Mononuclear cell (primary cell): Measurements from ENCODE around the gene CHCHD1. TPM values are rescaled to one million over a fixed set of nuclear protein-coding genes. Genes with fewer than 3 reads are reported as not detected.

ENCODE experiments used
- H3K27me3 ChIP-seq: 2 replicates; pipeline ENCODE4 v1.6.0; 2011; ENCODE audit warnings: low read length, control low read depth; ENCODE audit not compliant: insufficient read depth
- H3K4me1 ChIP-seq: 2 replicates; pipeline ENCODE4 v1.5.1; 2011; ENCODE audit warnings: mild to moderate bottlenecking, low read length, control low read depth; ENCODE audit not compliant: insufficient read depth
- H3K4me3 ChIP-seq: 2 replicates; pipeline ENCODE4 v1.5.1; 2011; ENCODE audit warnings: mild to moderate bottlenecking, low read length, moderate library complexity
- H3K9me3 ChIP-seq: 2 replicates; pipeline ENCODE4 v1.5.1; 2011; ENCODE audit warnings: low read depth, mild to moderate bottlenecking, control low read depth, low read length
- total RNA-seq: library from RNA; depleted of rRNA; stranded (reverse); fragments of >200 nt; gene quantifications from one replicate; pipeline ENCODE4 v1.2.3, GENCODE V29; 2012

CHCHD1 gene
- total RNA-seq, 1 donor = 4.7 TPM

DNA sequence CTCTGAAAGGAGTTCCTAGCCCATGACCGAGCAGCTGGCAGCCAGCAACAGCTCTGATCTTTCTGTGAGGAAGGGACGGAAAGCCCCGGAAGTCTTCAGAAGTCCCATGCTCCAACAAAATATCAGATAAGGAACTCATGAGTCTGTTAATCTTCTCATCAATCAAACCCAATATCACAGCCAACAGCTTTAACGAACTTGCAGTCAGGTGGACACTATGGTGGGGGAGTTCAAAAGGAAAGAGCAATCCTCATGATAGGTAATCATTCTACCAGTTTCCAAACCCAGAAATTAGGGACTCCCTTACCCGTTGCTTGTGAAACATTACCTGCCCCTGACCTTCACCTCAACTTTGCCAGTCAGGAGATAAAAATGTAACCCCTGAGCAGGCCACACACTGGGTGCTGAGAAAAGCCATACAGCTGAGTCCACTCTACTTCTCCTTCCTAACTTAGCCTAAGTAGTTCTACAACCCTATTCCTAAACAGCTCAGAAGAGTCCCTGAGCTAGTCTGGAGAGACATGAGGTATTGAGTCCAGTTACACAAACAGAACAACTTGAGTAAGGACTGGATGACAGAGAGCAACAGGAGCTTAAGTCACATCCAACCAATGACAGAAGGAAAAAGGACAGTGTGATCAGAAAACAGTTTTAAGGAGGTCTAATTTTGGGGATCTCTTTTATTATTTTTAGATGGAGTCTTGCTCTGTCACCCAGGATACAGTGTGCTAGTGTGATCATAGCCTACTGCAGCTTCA lies 27.4 kb downstream of the CHCHD1 start:
- H3K4me3 ChIP-seq = no peak overlapping the region
- no peaks in the 10 kb centered on the region for H3K27me3 ChIP-seq
- no peaks in the 10 kb centered on the region for H3K9me3 ChIP-seq
- H3K4me1 ChIP-seq = peaks cover 48% of the 10 kb centered on the region

DNA sequence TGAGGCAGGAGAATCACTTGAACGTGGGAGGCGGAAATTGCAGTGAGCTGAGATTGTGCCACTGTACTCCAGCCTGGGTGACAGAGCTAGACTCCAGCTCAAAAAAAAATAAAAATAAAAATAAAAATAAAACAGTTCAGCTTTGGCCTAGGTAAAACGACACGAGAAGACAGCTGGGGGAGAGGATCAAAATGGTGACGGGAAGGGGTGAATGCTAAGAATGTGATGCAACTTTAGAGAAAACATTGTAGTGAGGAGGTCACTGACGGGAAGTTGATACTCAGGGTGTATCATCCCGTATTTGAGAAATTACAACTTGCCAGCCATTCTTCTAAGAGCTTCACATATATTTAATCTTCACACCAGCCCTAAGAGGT lies 28.5 kb downstream of the CHCHD1 start:
- no peaks in the 10 kb centered on the region for H3K9me3 ChIP-seq
- peak overlapping the region; percentile 82 for H3K4me3 ChIP-seq
- peaks cover 53% of the 10 kb centered on the region for H3K4me1 ChIP-seq
- H3K27me3 ChIP-seq = no peaks in the 10 kb centered on the region

DNA sequence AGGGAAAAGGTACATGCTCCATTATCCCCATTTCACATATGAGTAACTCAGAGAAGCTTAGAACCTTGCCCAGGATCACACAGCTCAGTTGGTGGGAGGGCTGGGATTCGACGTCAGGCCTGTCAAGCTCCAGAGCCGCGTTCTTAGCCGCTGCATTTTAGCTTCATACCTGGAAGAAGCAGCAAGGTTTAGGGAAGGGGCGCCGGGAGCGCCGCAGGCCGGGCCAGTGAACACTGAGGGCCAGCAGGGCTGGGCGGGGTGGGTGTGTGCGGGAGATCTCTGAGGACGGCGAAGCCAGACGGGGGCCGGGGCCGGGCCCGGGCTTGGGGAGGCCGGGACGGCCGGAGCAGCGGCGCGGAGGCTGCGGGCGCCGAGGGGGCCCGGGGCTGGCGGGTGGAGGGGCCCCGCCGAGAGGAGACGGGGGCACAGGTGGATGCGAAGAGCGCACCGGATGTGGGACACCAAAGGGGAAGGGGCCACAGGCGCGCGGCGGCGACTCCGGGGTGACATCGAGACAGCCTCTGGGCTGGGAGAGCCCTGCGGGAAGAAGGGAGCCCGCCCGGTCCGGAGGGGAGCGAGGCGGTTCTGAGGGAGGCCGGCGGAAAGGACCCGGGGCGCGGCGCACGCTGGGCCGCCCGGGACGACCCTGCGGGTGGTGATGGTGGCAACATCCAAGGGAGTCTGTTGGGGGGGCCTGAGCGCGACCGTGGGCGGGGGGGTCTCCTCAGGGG lies 29.1 kb downstream of the CHCHD1 start:
- H3K4me1 ChIP-seq = peaks cover 58% of the 10 kb centered on the region
- no peaks in the 10 kb centered on the region for H3K9me3 ChIP-seq
- no peaks in the 10 kb centered on the region for H3K27me3 ChIP-seq
- peak overlapping the region; percentile 82 for H3K4me3 ChIP-seq

DNA sequence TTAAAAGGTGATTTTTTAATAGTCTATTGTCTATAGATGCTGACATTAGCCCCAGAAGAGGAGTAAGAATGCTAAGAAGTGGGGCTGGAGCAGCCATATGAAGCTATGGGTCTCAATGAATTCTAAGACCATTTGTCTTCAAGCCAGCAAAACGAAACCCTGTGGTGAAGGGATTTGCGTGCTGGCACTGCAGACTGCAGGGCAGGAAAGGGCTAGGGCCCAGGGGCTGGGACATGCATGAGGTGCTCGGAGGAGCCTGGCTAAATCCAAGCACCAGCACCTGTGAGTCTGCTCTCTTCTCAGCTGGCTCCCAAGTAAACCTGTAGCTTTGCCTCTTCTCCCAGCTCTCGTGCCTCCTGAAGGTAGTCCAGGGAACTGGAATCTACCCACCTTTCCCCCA lies 30.8 kb downstream of the CHCHD1 start:
- Histone ChIP-seq H3K4me1 (peaks cover 64% of the 10 kb centered on the region), H3K9me3 (no peaks in the 10 kb centered on the region), H3K4me3 (no peak overlapping the region), H3K27me3 (no peaks in the 10 kb centered on the region)

DNA sequence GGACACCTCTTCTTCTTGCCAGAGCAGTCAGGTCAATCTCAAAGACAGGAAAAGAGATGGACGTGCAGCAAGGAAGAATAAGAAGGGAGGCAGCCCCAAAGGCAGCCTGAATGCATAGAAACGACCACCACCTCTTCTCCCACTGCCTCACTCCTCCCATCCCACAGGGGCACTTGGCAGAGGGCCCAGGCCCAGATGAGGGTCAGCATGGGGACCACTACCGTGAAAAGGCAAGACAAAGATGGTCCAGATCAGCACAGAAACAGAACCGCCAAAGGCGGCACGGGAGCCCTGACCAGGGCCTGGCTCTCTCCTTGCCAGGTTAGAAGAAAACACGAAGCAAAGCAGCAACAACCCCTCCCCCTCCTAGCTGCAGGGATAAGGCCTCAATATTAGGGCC lies 31.5 kb downstream of the CHCHD1 start:
- Histone ChIP-seq H3K9me3 (no peaks in the 10 kb centered on the region), H3K27me3 (no peaks in the 10 kb centered on the region), H3K4me1 (peaks cover 62% of the 10 kb centered on the region), H3K4me3 (no peak overlapping the region)

DNA sequence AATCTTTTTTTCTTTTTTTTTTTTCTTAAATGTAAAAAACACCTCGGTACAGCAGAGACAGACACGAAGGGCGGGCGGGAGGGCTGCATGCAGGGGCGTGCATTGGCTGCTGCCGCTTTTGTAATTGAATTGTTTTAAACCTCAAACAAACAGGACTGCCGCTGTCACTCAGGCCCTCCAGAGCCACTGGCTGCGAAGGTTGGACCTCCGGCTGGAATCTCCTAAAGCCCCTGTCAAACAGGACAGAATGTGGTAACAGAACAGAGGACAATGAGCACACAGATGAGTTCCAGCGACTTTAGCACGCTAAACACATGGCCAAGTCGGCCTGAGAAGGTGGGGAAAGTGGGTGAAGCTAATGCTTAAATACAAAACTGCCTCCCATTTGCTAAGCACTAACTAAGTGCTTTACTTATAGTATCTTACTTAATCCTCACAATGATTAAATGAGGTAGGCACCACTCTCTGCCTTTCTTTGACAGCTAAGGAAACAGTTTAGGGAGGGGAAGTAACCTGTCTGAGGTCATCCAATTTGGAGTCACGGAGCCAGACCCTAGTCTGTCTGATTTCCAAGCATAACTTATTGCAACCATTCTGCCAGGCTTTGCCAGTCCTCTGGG lies 32.5 kb downstream of the CHCHD1 start:
- Histone ChIP-seq H3K27me3 (no peaks in the 10 kb centered on the region), H3K4me1 (peaks cover 63% of the 10 kb centered on the region), H3K9me3 (no peaks in the 10 kb centered on the region), H3K4me3 (no peak overlapping the region)

DNA sequence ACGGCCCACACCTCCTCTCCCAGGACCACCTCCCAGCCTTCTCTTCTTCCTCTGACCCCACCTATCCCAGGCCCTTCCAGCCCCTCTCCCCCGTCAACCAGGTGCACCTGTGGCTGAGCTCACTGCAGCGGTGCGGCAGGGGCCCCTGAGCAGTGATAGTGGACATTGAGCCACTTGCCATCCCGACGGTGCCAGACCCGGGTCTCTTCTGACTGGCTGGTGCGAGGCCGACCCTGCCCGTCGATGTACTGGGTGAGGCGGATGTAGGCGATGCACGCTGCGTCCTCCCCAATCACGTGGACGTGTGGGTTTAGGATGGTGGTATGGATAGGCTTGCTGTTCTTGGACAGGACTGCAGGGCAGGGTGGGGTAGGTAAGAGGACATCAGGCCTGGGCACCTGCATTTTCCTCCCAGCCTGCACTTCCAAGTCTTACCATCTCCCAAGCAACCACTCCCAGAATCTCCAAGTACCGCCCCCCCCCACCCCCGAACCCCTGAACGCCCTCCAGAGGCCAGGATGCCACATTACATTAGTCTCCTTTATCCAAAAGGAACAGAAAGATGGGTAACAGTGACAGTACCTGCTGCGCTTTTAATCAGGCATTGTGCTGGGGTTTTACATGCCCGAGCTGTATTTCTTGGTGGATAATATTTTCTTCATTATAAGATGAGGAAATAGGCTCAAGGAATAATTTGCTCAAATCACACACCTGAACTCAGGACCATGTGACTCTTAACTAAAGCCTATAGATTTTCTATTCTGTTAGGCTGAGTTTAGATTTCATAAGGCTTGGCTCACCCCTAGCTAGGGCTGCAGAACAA lies 33.3 kb downstream of the CHCHD1 start:
- H3K27me3 ChIP-seq = no peaks in the 10 kb centered on the region
- H3K4me3 ChIP-seq = no peak overlapping the region
- H3K4me1 ChIP-seq = peaks cover 58% of the 10 kb centered on the region
- no peaks in the 10 kb centered on the region for H3K9me3 ChIP-seq

DNA sequence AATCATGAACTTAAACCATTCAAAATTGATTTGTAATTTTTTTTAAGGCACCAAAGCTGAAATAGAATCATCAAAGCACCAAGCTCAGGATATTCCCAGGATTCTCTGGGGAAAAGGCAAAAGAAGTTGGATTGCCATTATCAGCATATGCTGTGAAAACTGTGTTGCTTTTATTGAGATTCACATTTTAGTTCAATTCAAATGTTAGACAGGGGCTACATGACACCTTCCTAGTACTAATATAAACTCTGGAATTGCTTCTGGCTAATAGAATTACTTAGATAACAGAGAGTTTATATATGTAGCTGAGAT lies 33.8 kb downstream of the CHCHD1 start:
- Histone ChIP-seq H3K27me3 (no peaks in the 10 kb centered on the region), H3K4me3 (no peak overlapping the region), H3K9me3 (no peaks in the 10 kb centered on the region), H3K4me1 (peaks cover 52% of the 10 kb centered on the region)

DNA sequence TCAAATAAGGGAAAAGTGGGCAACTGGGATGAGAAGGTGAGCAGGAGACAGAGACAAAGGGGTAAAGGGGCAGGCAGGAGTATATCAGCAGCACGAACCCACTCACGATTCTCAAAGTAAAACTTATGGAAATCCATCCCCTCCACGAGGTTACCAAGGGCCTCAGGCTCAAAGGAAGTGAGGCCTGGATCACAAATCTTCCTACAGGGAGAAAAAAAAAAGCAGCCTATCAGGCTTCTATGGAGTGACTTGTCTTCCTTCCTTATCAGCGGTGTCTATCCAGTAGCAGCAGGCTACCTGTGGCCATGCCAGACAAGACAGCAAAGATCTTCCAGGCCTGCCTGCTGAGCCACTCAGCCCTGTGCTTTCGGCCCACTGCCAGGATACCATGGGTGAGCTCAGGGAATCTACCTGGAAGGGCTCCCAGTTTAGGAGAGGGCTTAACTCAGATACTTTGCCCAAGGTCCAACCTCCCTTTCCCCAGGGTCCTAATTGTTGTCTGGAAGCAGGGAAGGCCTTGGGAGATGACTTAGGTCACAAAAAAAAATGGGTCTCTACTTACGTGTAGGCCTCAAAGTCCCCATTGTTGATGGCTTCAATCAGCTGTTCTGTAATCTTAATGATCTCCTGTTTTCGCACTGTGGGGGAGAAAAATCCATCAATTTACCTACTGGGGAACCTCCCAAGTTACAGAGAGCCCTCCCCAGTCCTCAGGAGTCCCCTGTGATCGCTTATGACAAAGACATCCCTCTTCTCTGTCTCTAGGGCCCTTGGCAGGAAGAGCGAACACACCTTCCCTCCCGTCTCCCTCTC lies 35.3 kb downstream of the CHCHD1 start:
- Histone ChIP-seq H3K27me3 (no peaks in the 10 kb centered on the region), H3K4me1 (peaks cover 48% of the 10 kb centered on the region), H3K4me3 (no peak overlapping the region), H3K9me3 (no peaks in the 10 kb centered on the region)

DNA sequence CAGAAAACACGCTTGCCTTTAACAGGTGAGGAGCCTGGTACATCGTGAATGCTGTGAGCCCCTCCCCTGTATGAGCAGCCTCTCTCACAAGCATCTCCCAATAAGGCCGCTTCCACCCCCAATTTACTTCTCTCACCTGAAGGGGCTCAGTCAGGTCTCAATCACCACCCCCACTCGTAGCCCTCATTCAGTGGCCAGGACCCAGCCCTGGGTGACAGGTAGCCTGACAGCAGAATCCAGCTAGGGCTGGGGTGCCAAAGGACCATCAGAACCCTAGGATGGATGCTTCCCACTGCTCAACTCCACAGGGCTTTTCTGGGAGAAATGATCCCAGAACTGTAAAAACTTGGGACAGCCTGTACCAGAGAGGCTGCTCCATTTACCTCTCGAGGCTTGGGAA lies 36.0 kb downstream of the CHCHD1 start:
- no peaks in the 10 kb centered on the region for H3K9me3 ChIP-seq
- no peaks in the 10 kb centered on the region for H3K27me3 ChIP-seq
- peaks cover 45% of the 10 kb centered on the region for H3K4me1 ChIP-seq
- H3K4me3 ChIP-seq = no peak overlapping the region

DNA sequence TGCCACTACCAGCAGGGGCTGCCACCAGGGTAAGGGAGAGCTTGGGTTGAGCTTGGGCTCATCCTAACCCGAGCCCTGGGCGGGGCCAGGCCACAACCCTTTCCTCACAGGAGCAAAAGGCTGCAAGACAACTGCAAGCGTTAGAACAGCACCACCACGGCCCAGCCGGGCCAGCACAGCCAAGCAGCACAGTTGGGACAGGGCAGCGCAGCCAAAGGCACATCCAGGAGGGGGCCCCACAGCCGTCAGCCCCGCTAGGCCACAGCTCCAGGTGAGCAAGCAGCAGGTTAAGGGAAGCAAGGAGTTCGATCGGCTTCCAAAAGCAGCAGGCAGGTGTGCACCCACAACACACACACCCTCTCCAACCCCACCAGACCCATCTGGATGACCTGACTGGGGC lies 36.6 kb downstream of the CHCHD1 start:
- no peaks in the 10 kb centered on the region for H3K27me3 ChIP-seq
- no peak overlapping the region for H3K4me3 ChIP-seq
- no peaks in the 10 kb centered on the region for H3K9me3 ChIP-seq
- peaks cover 45% of the 10 kb centered on the region for H3K4me1 ChIP-seq

DNA sequence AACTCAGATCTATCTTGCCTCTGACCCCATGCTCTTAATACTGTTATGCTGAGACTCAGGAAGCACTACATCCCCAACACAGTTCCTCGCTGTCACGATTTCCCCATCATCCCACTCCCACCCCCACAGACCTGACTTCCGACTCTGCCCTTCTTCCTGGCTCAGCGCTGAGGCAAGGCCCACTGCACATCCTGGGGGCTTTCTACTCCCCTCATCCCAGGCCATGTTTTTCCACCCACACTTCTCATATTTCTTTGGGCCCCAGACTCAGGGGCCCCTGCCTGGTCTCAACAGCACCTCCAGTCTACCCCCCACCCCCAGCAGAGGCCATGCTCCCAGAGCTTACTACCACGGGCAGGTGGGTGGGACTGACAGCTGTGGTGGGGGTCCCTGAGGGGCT lies 37.2 kb downstream of the CHCHD1 start:
- Histone ChIP-seq H3K4me1 (peaks cover 45% of the 10 kb centered on the region), H3K9me3 (no peaks in the 10 kb centered on the region), H3K4me3 (no peak overlapping the region), H3K27me3 (no peaks in the 10 kb centered on the region)

DNA sequence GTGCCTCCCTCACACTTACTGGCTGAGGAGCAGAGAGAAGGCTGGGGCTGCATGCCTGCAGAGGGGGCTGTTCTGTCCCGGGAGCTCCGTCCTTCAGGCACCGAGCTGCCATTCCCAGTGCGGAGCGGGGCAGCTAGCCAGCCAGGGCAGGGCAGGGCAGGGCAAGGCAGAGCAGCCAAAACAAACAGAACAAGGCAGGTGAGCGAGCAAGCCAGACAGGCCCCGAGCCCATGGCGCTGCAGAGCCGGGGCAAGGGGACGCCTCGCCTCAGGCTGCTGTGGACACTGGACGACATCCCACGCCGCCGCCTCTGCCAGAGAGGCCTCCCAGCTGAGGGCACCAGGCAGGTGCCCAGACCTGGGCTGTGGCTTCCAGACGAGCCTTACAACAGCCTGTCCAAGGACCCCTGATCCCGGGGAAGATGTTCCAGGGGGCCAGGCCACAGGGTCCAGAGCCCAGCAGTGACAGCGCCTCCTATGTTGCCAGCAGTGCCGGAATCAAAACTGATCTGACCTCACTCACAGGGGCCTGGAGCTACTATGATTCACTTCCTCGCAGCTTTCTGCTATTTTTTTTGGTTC lies 37.8 kb downstream of the CHCHD1 start:
- Histone ChIP-seq H3K4me3 (no peak overlapping the region), H3K27me3 (no peaks in the 10 kb centered on the region), H3K9me3 (no peaks in the 10 kb centered on the region), H3K4me1 (peaks cover 45% of the 10 kb centered on the region)

DNA sequence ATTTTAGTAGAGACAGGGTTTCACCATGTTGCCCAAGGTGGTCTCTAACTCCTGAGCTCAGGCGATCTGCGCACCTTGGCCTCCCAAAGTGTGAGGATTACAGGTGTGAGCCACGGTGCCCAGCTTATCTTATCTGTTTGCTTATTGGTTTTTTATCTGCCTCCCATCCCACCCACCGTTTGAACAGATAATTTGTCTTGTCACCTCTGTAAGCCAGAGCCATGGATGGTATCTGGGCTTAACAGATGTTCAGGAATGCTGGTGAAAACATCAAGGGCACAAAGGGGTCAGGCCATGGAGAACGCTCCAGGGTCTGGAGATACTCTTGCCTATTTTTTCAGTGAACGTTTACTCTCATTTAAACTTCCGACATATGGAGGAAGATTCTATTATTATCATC lies 41.5 kb downstream of the CHCHD1 start:
- Histone ChIP-seq H3K9me3 (no peaks in the 10 kb centered on the region), H3K4me3 (no peak overlapping the region), H3K27me3 (no peaks in the 10 kb centered on the region), H3K4me1 (peaks cover 12% of the 10 kb centered on the region)
